Stimulated activated CD8-positive, alpha-beta memory T cell treated with anti-CD3 and anti-CD28 coated beads, Interleukin-12 subunit alpha, Interleukin-12 subunit beta, amount 100 ng/mL, for 24 hours (primary cell): ENCODE measurements around the gene ADGRB2.

Source experiments
- DNase-seq: peaks from one replicate; pipeline ENCODE4 v3.0.0-alpha.2; 2020; ENCODE audit errors: extremely low read depth

Gene ADGRB2

GRCh38 chr1:31763671-31764311, 349 bp downstream of the ADGRB2 start:
- no peak for DNase-seq

DNA sequence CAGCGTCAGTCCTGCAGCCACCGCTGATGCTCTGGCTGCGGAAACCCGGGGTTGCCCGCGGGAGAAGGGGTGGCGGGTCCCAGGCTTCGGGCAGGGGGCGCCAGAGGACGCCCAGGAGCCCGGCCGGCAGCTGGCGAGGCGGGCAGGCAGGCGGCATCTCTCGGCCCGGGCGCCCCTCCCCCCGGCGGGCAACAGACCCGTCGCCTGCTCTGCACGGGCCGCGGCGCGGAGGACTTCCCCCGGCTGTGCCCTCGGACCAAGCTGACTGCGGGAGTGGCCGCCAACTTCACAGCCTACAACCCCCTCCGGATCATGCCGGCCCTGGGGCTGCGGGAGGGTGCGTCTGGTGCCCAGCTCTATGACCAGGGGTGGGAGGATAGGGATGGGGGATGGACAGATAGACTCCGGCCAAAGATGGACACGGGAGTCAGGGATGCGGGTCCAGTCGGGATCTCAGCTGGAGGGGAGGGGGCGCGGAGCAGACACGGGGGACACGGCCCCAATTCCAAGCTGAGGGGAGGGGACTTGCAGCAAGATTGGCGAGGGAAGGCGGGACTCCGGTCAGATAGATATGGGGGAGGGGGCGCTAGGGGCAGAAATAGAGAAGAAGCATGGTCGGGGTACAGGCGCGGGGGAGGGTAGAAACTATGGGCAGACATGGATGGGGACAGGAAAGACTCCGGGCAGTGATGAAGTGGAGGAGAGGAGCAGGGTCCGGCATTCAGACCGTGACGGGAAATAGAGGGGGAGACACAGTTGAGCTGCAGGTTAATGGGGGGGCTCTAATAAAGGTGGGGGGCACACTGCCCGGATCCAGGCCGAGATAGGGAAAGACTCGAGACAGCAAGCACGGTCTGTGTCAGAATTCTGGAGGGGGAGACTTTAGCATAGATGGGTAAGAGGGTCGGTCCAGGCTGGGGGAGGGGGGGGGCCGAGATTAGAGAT, 1.1 kb downstream of the ADGRB2 start:
- DNase-seq, result no peak

DNA sequence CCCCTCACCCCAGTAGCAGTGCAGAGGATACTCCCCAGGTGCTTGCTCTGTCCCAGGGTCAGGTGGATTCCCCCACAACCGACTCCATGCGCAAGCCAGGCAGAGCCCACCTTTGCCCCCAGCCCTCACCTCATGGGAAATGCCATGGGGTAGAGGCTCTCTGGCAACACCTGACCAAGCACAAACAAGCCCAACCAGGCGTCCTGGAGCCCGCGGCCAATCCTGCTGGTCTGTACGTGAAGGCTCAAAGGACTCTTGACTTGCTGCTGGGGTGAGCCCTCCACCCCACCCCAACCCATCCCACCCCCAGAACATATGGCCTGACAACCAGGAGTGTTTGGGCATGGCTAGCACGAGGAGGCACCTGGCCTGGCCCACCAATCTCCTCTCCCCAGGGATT, 1.8 kb downstream of the ADGRB2 start:
- DNase-seq, result no peak

DNA sequence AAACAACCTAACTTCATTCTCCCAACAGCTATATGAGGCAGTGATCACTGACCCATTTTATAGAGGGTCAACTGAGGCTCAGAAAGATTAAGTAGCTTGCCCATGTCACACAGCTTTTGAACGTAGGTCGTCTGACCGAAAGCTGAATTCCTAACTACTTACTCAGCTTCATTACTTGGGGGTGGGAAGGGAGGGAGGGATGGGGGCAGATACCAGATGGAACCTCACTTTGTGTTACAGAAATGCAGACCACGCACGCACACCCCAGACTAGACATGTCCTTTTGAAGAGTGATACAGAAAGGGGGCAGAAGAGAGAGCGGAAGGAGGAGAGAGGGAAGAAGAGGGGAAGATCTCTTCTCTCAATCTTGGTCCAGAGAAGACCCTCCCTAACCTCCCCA, 2.3 kb downstream of the ADGRB2 start:
- DNase-seq, result no peak

GRCh38 chr1:31760471-31761470, 3.4 kb downstream of the ADGRB2 start:
- no peak for DNase-seq

DNA sequence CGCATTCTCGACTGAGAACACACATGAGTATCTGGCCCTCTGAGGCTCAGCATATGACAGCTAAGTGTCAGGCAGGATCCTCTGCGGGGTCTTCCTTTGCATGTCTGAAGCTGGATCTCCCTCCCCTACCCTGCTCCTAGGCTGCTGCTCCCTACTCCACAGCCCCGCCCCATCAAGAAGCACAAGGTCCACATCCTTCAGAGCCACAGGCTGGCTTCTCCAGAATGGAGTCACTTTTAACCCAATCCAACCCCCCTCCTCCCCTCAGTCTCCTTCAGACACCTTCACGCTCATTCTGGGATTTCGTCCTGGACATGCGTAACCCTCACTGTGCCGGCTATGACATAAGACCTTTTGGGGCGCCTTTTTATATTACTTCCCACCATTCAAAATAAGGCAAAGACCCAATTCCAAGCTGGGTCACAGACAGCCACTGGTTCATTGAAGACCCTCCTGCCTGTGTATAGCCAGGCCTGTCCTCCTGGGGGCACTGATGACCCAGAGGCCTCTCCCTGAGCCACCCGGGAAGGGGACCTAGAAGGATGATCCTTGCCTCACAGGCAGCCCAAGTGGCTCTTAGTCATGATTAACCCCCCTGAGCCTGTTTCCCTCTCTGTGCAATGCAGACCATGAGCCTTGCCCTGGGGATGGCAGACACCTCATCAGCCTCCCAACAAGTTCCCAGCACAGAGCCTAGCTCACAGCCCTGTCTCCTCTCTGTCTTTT, 4.7 kb downstream of the ADGRB2 start:
- DNase-seq, result no peak

DNA sequence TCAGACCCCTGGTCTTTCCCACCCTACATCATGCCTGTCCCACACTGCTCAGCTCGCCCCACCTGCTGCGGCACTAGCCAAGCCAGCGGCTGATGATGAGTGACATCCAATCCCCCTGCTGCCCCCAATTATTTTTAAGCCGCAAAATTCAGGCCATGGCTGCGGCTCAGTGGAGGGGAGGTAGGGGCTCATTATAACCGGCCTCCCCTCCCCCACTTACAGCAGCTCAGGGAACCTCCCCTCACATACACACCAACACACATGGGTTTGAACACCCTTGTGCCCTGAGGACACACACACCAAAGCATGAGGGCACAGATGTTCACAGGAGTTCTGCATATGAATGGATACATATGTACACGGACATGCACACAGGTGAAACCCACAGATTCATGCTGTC, 5.3 kb downstream of the ADGRB2 start:
- no peak for DNase-seq

GRCh38 chr1:31757989-31758388, 6.2 kb downstream of the ADGRB2 start:
- no peak for DNase-seq

DNA sequence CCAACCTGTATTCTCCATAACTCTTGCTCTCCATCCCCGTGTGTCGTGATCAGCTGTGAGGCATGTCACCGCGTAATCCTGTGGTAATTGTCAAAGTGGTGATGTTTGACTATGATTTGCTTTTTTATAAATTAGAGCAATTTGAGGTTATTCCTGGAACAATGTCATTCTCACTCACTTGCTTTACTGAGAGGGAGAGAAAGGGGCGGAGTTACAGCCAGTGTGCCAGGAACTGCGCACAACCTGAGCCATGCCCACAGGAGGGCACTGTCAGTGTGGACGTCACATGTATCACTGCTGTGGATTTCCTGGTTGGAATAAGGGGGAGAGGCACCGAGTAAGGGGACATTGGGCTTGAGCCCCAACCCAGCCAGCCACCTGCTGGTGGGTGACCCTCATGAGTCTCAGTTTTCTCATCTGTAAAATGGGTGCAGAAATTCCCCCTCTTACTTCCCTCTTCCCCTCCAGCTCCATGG, 6.9 kb downstream of the ADGRB2 start:
- no peak for DNase-seq

DNA sequence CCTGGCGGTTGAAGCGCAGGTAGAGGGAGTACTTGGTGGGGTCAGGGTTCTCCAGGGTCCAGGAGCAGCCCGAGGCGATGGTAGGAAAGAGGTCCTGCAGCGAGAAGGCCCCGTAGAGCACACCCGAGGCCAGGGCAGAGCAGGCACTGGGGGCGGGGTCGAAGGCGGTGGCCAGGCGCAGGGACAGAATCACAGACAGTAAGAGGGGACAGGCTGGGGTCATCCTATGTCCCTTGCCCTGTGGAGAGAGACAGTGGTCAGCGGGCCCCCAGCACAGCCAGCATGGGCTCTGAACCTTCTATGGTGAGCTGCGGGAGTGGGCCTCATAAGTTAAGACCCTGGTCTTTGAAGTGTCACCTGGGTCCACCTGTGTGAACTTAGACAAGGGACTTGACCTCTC, 7.6 kb downstream of the ADGRB2 start:
- no peak for DNase-seq

- DNase-seq, result no peak
Measured at GRCh38 chr1:31755850-31756492, 8.2 kb downstream of the ADGRB2 start.

DNA sequence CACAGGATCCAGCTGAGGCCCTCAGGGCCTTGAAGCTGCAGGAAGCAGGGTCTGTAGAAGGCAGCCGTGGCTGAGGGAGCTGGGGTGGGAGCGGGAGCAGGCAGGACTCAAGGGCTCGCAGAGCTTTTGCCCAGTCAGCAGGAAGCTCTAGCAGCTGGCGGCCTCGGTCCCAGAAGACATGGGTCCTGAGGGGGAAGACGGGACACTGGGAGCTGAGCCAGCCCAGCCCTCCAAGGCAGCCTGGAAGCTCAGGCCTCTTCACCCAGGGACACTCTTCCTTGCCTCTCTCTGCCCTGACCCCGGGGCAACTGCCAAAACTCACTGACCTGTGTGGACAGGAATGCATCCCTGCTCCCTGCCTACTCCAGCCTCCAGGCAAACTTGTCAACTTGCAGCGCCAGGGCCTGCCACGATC, 8.9 kb downstream of the ADGRB2 start:
- no peak for DNase-seq

- no peak for DNase-seq
Measured at GRCh38 chr1:31754397-31754796, 9.7 kb downstream of the ADGRB2 start.

- DNase-seq, result no peak
Measured at GRCh38 chr1:31753707-31754349, 10.3 kb downstream of the ADGRB2 start.

- DNase-seq, result no peak
Measured at GRCh38 chr1:31752952-31753475, 11.1 kb downstream of the ADGRB2 start.

DNA sequence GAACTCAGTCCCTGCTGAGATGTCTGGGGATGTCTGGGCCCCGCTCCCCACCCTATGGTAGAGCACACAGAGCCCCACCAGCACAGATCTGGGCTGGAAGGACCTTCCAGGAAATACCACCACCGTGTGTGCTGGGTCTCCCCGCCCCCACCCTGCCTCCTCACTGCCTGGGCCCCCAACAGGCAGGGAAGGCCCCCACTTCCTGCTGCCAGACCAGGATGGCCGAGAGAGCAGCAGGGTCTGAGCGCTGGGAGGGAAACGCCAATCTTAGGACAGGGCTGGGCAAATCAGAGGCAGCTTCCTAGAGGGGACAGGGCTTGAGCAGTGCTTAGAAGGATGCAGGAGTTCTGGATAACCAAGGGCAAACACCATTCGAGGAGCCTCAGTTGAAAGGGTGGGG, 11.9 kb downstream of the ADGRB2 start:
- DNase-seq, result no peak

DNA sequence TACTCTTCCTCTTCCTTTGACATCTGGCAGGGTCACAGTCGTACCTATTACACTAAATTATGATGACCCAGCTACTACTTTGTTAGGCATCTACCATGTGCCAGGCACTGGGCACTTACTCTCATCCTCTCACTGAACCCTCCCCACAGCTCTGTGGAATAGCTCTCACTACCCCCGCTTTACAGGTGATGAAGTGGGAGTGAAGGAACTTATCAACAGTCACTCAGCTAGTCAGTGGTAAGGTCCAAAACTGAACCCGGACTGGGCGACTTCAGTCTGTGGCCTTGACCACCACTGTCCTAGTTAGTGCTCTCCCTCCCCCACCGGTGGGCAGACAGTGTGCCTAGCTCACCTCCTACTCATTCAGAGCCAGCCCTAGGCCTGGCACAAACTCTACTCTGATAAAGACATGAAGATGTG, 12.3 kb downstream of the ADGRB2 start:
- DNase-seq, result no peak

DNA sequence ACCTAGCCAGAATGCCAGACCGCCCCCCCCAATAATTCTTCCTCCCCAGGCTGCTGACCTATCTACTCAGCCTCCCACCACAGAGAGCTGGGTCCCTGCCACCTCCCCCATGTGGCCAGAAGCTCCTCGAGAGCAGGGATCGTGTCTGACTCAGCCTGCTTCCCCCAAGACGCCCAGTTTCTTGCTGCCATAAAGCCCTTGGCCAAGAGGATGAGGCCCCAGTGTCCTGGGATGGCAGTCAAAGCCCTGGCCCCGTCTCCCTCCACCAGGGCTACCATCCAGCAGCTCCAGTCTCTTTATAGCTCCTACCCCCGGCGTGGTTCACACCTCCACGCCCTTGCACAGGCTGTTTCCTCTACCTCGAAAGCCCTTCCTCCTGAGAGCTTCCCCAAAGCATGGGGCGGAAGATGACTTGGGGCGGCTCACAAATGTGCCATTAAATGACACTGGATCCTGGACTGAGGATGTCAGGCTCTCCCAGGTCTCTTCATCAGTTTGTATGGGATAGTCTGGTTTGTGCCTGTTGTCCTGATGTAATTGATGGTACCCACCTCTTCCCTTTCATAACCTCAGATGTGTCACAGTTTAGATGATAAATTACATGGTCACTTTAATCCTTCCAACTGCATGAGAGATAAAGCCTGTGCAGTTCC, 13.2 kb downstream of the ADGRB2 start:
- DNase-seq, result no peak
